CD14-positive monocyte (primary cell): ENCODE results near the gene RAB40B. TPM values are rescaled to one million over a fixed set of nuclear protein-coding genes. Genes with fewer than 3 reads are reported as not detected.

ENCODE experiments used
- DNase-seq, 3 donors: peaks; one replicate each; pipeline ENCODE4 v3.0.0-alpha.2; 2011 to 2022
- H2AFZ ChIP-seq: 2 replicates; pipeline ENCODE4 v1.6.0; 2012; ENCODE audit warnings: mild to moderate bottlenecking, low read depth, low read length, inconsistent platforms; ENCODE audit not compliant: insufficient read depth, poor library complexity, severe bottlenecking
- H3K27ac ChIP-seq, 2 donors: 1 replicate in 1 of 2; 2 replicates in 1 of 2; pipeline ENCODE4 v1.5.1; 2012 to 2013; ENCODE audit warnings: low read length in 2 of 2, control low read depth in 1 of 2, inconsistent platforms in 1 of 2, low read depth in 1 of 2, mild to moderate bottlenecking in 1 of 2
- H3K27me3 ChIP-seq, 2 donors: one replicate each; pipeline versions ENCODE4 v1.6.0 to v1.6.1; 2011 to 2013; ENCODE audit warnings: low read length in 2 of 2; ENCODE audit not compliant: control insufficient read depth in 2 of 2, insufficient read depth in 2 of 2
- H3K36me3 ChIP-seq, 2 donors: replicated peaks in 1 of 2; 1 replicate in 1 of 2; 2 replicates in 1 of 2; pipeline versions ENCODE4 v1.5.1 to v1.6.1; 2012 to 2013; ENCODE audit warnings: low read length in 2 of 2, control low read depth in 1 of 2, inconsistent platforms in 1 of 2, mild to moderate bottlenecking in 1 of 2; ENCODE audit not compliant: insufficient read depth in 2 of 2, control insufficient read depth in 1 of 2
- H3K4me1 ChIP-seq, 2 donors: 1 replicate in 1 of 2; 2 replicates in 1 of 2; pipeline versions ENCODE4 v1.5.1 to v1.6.1; 2012 to 2013; ENCODE audit warnings: low read length in 2 of 2, control low read depth in 1 of 2, inconsistent platforms in 1 of 2, mild to moderate bottlenecking in 1 of 2, moderate library complexity in 1 of 2; ENCODE audit not compliant: insufficient read depth in 2 of 2, control insufficient read depth in 1 of 2
- H3K4me2 ChIP-seq: replicated peaks from 2 replicates; pipeline ENCODE3; 2012; ENCODE audit warnings: low read length, moderate library complexity, mild to moderate bottlenecking; ENCODE audit not compliant: poor library complexity, severe bottlenecking; ENCODE audit errors: extremely low read depth
- H3K4me3 ChIP-seq, 3 experiments: fragments of 200-600 bp in 1 of 3; sonication (generic) in 1 of 3; replicated peaks in 1 of 3; 1 replicate in 2 of 3; 2 replicates in 1 of 3; pipeline ENCODE4 v1.5.1; 2011 to 2013; ENCODE audit warnings: low read length in 3 of 3, mild to moderate bottlenecking in 3 of 3, control low read depth in 2 of 3, low read depth in 2 of 3, inconsistent platforms in 1 of 3, moderate library complexity in 1 of 3
- H3K79me2 ChIP-seq: 2 replicates; pipeline ENCODE4 v1.6.0; 2012; ENCODE audit warnings: mild to moderate bottlenecking, control low read depth, inconsistent platforms, low read length, moderate library complexity; ENCODE audit not compliant: insufficient read depth
- H3K9ac ChIP-seq: 2 replicates; pipeline ENCODE4 v1.6.0; 2017; ENCODE audit warnings: low read length, mild to moderate bottlenecking; ENCODE audit not compliant: insufficient read depth, poor library complexity, severe bottlenecking
- H3K9me3 ChIP-seq, 2 donors: replicated peaks in 1 of 2; 1 replicate in 1 of 2; 2 replicates in 1 of 2; pipeline versions ENCODE4 v1.5.1 to v1.6.1; 2012 to 2013; ENCODE audit warnings: low read length in 2 of 2, control low read depth in 1 of 2; ENCODE audit not compliant: control insufficient read depth in 1 of 2, insufficient read depth in 1 of 2
- H4K20me1 ChIP-seq: 2 replicates; pipeline ENCODE4 v1.6.0; 2012; ENCODE audit warnings: mild to moderate bottlenecking, low read length, control low read depth, moderate library complexity; ENCODE audit not compliant: insufficient read depth
- H3K27ac Mint-ChIP-seq, 7 donors: one replicate each; pipeline ENCODE4 v1.8.0; 2020; ENCODE audit warnings: mild to moderate bottlenecking in 7 of 7, mixed read lengths in 7 of 7, moderate library complexity in 6 of 7, inconsistent platforms in 2 of 7
- H3K27me3 Mint-ChIP-seq, 3 donors: one replicate each; pipeline ENCODE4 v1.8.0; 2021 to 2022; ENCODE audit warnings: low read depth in 3 of 3, mild to moderate bottlenecking in 3 of 3, mixed read lengths in 3 of 3, moderate library complexity in 3 of 3, inconsistent platforms in 1 of 3
- H3K36me3 Mint-ChIP-seq, 2 donors: one replicate each; pipeline ENCODE4 v1.8.0; 2020; ENCODE audit warnings: mixed read lengths in 2 of 2, inconsistent platforms in 1 of 2, mild to moderate bottlenecking in 1 of 2
- H3K4me1 Mint-ChIP-seq: one replicate; pipeline ENCODE4 v1.8.0; 2020; ENCODE audit warnings: mild to moderate bottlenecking, mixed read lengths
- H3K4me3 Mint-ChIP-seq, 2 donors: one replicate each; pipeline ENCODE4 v1.8.0; 2020; ENCODE audit warnings: mild to moderate bottlenecking in 2 of 2, mixed read lengths in 2 of 2, moderate library complexity in 1 of 2
- H3K9me3 Mint-ChIP-seq, 7 donors: one replicate each; pipeline ENCODE4 v1.8.0; 2020 to 2022; ENCODE audit warnings: mixed read lengths in 7 of 7, mild to moderate bottlenecking in 6 of 7, moderate library complexity in 6 of 7, inconsistent platforms in 2 of 7
- WGBS: methylation state at CpG from one replicate; pipeline ENCODE4 v1.1.5; 2013; ENCODE audit warnings: missing lambda C conversion rate; ENCODE audit not compliant: insufficient coverage; 5-methylcytosine and 5-hydroxymethylcytosine counted together
- intact Hi-C, 2 donors: fragments of 100-400 bp; cut with micrococcal nuclease; formaldehyde crosslinking; loops; one replicate each; pipeline versions ENCODE4 v1.15.0 to v1.15.1; 2023
- polyA plus RNA-seq, 3 donors: library from polyadenylated mRNA; depleted of rRNA in 1 of 3; unstranded in 2 of 3; stranded (reverse) in 1 of 3; fragments of 300-500 nt in 2 of 3; fragments of >200 nt in 1 of 3; fragmentation: Illumina TruSeq in 2 of 3; gene quantifications; 1 replicate in 2 of 3; 2 replicates in 1 of 3; pipeline ENCODE4 v1.2.3, GENCODE V29; 2012 to 2021
- TF ChIP-seq, protein P1 (sequence below): fragments of 200-600 bp; IDR thresholded peaks from one replicate; pipeline ENCODE4 v1.8.0; 2022; ENCODE audit warnings: antibody characterized with exemption, mild to moderate bottlenecking

RAB40B gene
- polyA plus RNA-seq, 3 donors, result 0.75 to 2.2 (median 0.95) TPM

DNA sequence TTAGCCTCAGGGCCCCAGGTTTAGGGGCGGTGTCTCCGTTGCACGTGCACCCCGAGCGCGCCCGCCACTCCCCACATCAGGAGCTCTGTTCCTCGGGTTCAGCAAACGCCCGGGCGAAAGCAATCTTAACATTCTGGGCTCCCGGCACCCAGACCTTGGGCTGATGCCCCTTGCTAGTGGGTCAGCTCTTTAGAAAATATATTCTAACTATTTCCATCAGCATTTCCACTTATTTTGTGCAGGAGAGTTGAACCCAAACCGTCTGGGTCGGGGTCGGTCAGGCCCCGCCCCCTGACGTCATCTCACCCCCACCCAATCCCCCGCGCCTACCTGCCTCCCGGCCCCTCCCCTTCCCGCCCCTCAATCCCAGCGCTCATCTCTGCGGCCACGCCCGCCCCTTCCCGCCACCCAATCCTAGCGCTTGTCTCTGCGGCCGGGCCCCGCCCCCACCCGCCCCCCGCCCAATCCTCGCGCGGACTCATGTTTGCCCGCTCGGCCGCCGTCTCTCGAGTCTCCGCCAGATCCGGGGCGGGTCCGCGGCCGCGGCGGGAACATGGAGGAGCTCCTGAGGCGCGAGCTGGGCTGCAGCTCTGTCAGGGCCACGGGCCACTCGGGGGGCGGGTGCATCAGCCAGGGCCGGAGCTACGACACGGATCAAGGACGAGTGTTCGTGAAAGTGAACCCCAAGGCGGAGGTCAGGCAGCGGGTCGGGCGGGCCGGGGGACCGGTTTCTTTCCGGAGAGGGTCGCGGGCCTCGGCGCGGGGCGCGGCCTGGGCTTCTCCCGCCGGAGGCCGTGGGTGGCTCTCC lies 17.9 kb upstream of the RAB40B start, which contains the start of gene FN3KRP:
FN3KRP (plus strand) TSS at position 504 of the 808 bp plus-strand sequence; CDS start at position 554, 50 bp downstream.
- peak; percentile 88 to 93 (median 93) for DNase-seq
- Mint-ChIP-seq H3K4me3 (peak within 1 kb of the TSS; percentile 96 to 98), H3K27ac (peak within 1 kb of the TSS; percentile 70 to 92 (median 77)), H3K4me1 (peaks cover 20% of the 10 kb centered on the region), H3K27me3 (peaks cover 2 to 10% (median 4%) of the 10 kb centered on the region in 3 donors), H3K9me3 (peaks cover 0 to 2% (median 0%) of the 10 kb centered on the region in 7 donors), H3K36me3 (peaks cover 23 to 26% of the 10 kb centered on the region in 2 donors)
- TF ChIP-seq, protein P1, sequence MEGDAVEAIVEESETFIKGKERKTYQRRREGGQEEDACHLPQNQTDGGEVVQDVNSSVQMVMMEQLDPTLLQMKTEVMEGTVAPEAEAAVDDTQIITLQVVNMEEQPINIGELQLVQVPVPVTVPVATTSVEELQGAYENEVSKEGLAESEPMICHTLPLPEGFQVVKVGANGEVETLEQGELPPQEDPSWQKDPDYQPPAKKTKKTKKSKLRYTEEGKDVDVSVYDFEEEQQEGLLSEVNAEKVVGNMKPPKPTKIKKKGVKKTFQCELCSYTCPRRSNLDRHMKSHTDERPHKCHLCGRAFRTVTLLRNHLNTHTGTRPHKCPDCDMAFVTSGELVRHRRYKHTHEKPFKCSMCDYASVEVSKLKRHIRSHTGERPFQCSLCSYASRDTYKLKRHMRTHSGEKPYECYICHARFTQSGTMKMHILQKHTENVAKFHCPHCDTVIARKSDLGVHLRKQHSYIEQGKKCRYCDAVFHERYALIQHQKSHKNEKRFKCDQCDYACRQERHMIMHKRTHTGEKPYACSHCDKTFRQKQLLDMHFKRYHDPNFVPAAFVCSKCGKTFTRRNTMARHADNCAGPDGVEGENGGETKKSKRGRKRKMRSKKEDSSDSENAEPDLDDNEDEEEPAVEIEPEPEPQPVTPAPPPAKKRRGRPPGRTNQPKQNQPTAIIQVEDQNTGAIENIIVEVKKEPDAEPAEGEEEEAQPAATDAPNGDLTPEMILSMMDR, result no peak
- H3K27ac ChIP-seq, result peak within 1 kb of the TSS in 1 of 2 donors; percentile 59
- no peaks in the 10 kb centered on the region for H3K27me3 ChIP-seq
- peak within 1 kb of the TSS; percentile 67 for H3K9ac ChIP-seq
- H3K4me1 ChIP-seq, result peaks cover 17 to 20% of the 10 kb centered on the region in 2 donors
- peak within 1 kb of the TSS; percentile 75 for H3K4me2 ChIP-seq
- peaks cover 13% of the 10 kb centered on the region for H3K79me2 ChIP-seq
- under 1% methylated on average over 53 of the region's 75 CpGs for WGBS
- intact Hi-C loops, result loop anchor here (5.0 kb wide), 2 partner anchors 36 to 69 kb away; partner anchors contain the start of genes TBCD (in 1 of the 2) and WDR45B (in 1 of the 2)
- no peaks in the 10 kb centered on the region for H3K9me3 ChIP-seq
- H4K20me1 ChIP-seq, result no peaks in the 10 kb centered on the region
- H3K36me3 ChIP-seq, result peaks cover 19 to 26% of the 10 kb centered on the region in 2 donors
- H3K4me3 ChIP-seq, result peak within 1 kb of the TSS; percentile 69 to 88 (median 84)
- H2AFZ ChIP-seq, result peak within 1 kb of the TSS; percentile 90

DNA sequence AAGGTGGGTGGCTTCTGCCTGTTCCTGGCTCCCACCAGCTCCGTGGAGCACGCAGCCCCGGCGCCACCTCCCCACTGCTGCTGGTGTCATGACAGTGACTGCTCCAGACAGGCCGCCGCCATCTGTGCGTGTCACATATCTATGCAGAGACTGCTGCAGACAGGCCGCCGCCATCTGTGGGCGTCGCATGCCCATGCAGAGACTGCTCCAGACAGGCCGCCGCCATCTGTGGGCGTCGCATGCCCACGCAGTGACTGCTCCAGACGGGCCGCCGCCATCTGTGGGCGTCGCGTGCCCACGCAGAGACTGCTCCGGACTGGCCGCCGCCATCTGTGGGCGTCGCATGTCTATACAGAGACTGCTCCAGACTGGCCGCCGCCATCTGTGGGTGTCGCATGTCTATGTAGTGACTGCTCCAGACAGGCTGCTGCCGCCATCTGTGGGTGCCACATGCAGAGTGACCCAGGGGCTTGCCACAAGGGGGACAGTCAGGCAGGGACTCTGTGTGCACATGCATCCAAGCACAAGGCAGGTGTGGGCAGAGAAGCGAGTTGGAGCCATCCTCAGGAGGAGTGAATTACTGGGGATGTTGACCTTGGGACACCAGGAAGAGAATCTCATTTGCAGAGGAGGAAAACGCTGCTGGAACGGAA lies 14.7 kb upstream of the RAB40B start:
- peaks cover 17 to 20% of the 10 kb centered on the region in 2 donors for H3K4me1 ChIP-seq
- H3K9me3 ChIP-seq, result no peaks in the 10 kb centered on the region
- no peak overlapping the region for H3K4me3 ChIP-seq
- peaks cover 4 to 10% (median 6%) of the 10 kb centered on the region in 3 donors for H3K27me3 Mint-ChIP-seq
- H3K9ac ChIP-seq, result no peak overlapping the region
- no peaks in the 10 kb centered on the region for H4K20me1 ChIP-seq
- DNase-seq, result no peak
- H3K27me3 ChIP-seq, result no peaks in the 10 kb centered on the region
- WGBS, result 94% methylated on average over 23 of the region's 35 CpGs
- peaks cover 20% of the 10 kb centered on the region for H3K4me1 Mint-ChIP-seq
- H3K4me3 Mint-ChIP-seq, result no peak overlapping the region
- no peak overlapping the region for H3K27ac ChIP-seq
- no peak overlapping the region for H3K4me2 ChIP-seq
- intact Hi-C loops, result no loop called here
- H3K36me3 Mint-ChIP-seq, result no peaks in the 10 kb centered on the region
- H2AFZ ChIP-seq, result no peak overlapping the region
- no peaks in the 10 kb centered on the region for H3K36me3 ChIP-seq
- H3K9me3 Mint-ChIP-seq, result peaks cover 0 to 2% (median 0%) of the 10 kb centered on the region in 7 donors
- TF ChIP-seq, protein P1, result no peak
- no peak overlapping the region for H3K27ac Mint-ChIP-seq
- peaks cover 11% of the 10 kb centered on the region for H3K79me2 ChIP-seq
